ENCODE results near the gene HPCAL4. TPM values are rescaled to one million over a fixed set of nuclear protein-coding genes. Genes with fewer than 3 reads are reported as not detected.

HPCAL4 gene
- polyA plus RNA-seq, 2 of the 4 experiments (the other 2 are of a cell fraction), result 0.09 to 0.14 TPM

GRCh38 chr1:39668894-39669293 lies 22.3 kb downstream of the HPCAL4 start:
- ATAC-seq, result no peak
- FAIRE-seq, result no peak
- no peak overlapping the region for H3K4me2 ChIP-seq
- H3K4me1 ChIP-seq, result 0 out of 3 replicates have a peak, but pooled peaks cover 3% of the 10 kb centered on the region
- WGBS (ENCODE audit: missing lambda C conversion rate), result 75% methylated on average over 3 of the region's 3 CpGs
- H3K9me3 ChIP-seq, result no peaks in the 10 kb centered on the region
- H3K4me3 ChIP-seq, result no peak overlapping the region
- H3K27ac ChIP-seq, result no peak overlapping the region
- CTCF ChIA-PET, result interaction anchor here (1.5 to 12.6 kb wide), 3 partner anchors 12 to 63 kb away, joined by 4 to 143 read pairs (median 18); partner anchors contain the start of gene HEYL
- no peak for DNase-seq (ENCODE audit: low read depth in 1 of 2, low spot score in 1 of 2)
- POLR2A ChIA-PET, result no interaction called here
- TF ChIP-seq BHLHE40 (IDR thresholded peaks at IDR 0.05; ENCODE audit: low read depth, low read length) (no peak), HOXB5 (CRISPR knock-in tag; IDR thresholded peaks at IDR 0.05) (no peak), NPAS2 (CRISPR knock-in tag; IDR thresholded peaks at IDR 0.05; ENCODE audit: borderline replicate concordance) (no peak), E2F6 (IDR thresholded peaks at IDR 0.05; ENCODE audit: borderline replicate concordance, low read depth) (no peak), KDM1A (IDR thresholded peaks at IDR 0.05; ENCODE audit: low read depth) (no peak), REST (IDR thresholded peaks at IDR 0.05) (no peak), FOSB (CRISPR knock-in tag; IDR thresholded peaks at IDR 0.05) (no peak), MAZ (IDR thresholded peaks at IDR 0.05; ENCODE audit: borderline replicate concordance, low read depth, low read length) (no peak), FOSL2 (IDR thresholded peaks at IDR 0.05) (no peak), FOSL2 (CRISPR knock-in tag; IDR thresholded peaks at IDR 0.05) (no peak), POLR2A (IDR thresholded peaks at IDR 0.05; ENCODE audit: low read length) (no peak), BCL3 (IDR thresholded peaks at IDR 0.05) (no peak)
- TF ChIP-seq, protein P1, sequence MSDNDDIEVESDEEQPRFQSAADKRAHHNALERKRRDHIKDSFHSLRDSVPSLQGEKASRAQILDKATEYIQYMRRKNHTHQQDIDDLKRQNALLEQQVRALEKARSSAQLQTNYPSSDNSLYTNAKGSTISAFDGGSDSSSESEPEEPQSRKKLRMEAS (IDR thresholded peaks at IDR 0.05), result no peak

DNA sequence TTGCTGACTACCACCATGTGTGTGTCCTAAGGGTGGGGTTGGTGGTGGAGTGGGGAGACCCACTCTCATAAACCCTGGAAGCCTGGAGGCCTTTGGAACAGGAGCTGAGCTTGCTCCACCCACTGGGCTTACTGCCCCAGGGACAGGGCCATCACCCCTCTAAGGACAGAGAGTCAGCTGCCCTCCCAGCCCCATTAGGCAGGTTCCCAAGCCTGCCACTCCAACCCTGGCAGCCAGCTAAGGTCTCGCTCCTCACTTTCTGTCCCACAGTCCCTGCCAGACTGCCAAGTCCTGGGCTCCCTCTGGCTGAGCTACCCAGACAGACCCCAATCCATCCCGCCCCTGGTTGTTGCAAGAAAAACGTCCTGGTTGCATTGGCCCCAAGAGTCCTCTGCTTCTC lies 23.1 kb downstream of the HPCAL4 start:
- Histone ChIP-seq H3K4me2 (no peak overlapping the region), H3K9me3 (no peaks in the 10 kb centered on the region), H3K4me1 (0 out of 3 replicates have a peak, but pooled peaks cover 3% of the 10 kb centered on the region), H3K27ac (no peak overlapping the region), H3K4me3 (no peak overlapping the region)
- ATAC-seq (no peak), DNase-seq (ENCODE audit: low read depth in 1 of 2, low spot score in 1 of 2) (no peak), FAIRE-seq (no peak)
- TF ChIP-seq KDM1A (IDR thresholded peaks at IDR 0.05; ENCODE audit: low read depth) (no peak), USF2 (IDR thresholded peaks at IDR 0.05) (no peak), FOXS1 (CRISPR knock-in tag; IDR thresholded peaks at IDR 0.05) (no peak), NFE2L2 (conservative IDR thresholded peaks at IDR 0.05; ENCODE audit: low read length) (no peak), NR3C1 (IDR thresholded peaks at IDR 0.05) (no peak), CBX8 (IDR thresholded peaks at IDR 0.05) (no peak), NPAS2 (CRISPR knock-in tag; IDR thresholded peaks at IDR 0.05; ENCODE audit: borderline replicate concordance) (no peak), ESRRA (IDR thresholded peaks at IDR 0.05; ENCODE audit: borderline replicate concordance, low read length) (no peak)
- WGBS (ENCODE audit: missing lambda C conversion rate), result 33% methylated on average over 3 of the region's 3 CpGs
- ChIA-PET POLR2A (no interaction called here), CTCF (interaction anchor here (1.1 to 12.6 kb wide), 3 partner anchors 11 to 129 kb away, joined by 3 to 143 read pairs (median 3); no protein-coding TSS in a partner anchor)
